ENCODE measurements around the gene FAXC. TPM values are rescaled to one million over a fixed set of nuclear protein-coding genes. Genes with fewer than 3 reads are reported as not detected.

The FAXC gene
- total RNA-seq, 1 donor from 2014 or later, result 68.9 TPM

DNA sequence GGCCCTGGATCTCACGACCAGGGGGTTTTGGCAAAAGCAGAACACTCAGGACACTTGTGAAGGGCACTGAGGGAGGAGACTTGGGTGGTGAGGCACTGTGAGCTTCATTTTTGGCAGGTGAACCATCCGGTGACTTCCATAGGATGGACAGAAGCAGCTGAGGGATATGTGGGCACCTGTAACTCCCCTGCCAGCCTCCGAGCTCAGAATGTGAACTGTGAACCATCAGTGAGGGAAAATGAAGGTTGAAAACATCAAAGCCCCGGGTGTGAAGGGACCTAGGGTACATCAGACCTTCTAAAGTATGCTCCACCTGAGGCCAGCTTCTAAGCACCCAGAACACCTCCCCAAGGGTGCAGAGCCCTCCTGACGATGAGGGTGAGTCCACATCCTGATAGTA is 53.2 kb downstream of the FAXC start:
- DNase-seq, result no peak
- TF ChIP-seq, protein P1, sequence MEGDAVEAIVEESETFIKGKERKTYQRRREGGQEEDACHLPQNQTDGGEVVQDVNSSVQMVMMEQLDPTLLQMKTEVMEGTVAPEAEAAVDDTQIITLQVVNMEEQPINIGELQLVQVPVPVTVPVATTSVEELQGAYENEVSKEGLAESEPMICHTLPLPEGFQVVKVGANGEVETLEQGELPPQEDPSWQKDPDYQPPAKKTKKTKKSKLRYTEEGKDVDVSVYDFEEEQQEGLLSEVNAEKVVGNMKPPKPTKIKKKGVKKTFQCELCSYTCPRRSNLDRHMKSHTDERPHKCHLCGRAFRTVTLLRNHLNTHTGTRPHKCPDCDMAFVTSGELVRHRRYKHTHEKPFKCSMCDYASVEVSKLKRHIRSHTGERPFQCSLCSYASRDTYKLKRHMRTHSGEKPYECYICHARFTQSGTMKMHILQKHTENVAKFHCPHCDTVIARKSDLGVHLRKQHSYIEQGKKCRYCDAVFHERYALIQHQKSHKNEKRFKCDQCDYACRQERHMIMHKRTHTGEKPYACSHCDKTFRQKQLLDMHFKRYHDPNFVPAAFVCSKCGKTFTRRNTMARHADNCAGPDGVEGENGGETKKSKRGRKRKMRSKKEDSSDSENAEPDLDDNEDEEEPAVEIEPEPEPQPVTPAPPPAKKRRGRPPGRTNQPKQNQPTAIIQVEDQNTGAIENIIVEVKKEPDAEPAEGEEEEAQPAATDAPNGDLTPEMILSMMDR (IDR thresholded peaks at IDR 0.05; ENCODE audit: partially characterized antibody, unreplicated experiment), result no peak
- H3K4me3 Mint-ChIP-seq (ENCODE audit: unreplicated experiment), result no peak overlapping the region
- no peaks in the 10 kb centered on the region for H3K9me3 Mint-ChIP-seq (ENCODE audit: unreplicated experiment)
- peaks cover 4% of the 10 kb centered on the region for H3K4me1 Mint-ChIP-seq (ENCODE audit: low read depth, unreplicated experiment)
- H3K27me3 Mint-ChIP-seq (ENCODE audit: unreplicated experiment), result peaks cover 1% of the 10 kb centered on the region
- no peak overlapping the region for H3K27ac Mint-ChIP-seq (ENCODE audit: unreplicated experiment)
- peaks cover 24% of the 10 kb centered on the region for H3K36me3 Mint-ChIP-seq (ENCODE audit: unreplicated experiment)

DNA sequence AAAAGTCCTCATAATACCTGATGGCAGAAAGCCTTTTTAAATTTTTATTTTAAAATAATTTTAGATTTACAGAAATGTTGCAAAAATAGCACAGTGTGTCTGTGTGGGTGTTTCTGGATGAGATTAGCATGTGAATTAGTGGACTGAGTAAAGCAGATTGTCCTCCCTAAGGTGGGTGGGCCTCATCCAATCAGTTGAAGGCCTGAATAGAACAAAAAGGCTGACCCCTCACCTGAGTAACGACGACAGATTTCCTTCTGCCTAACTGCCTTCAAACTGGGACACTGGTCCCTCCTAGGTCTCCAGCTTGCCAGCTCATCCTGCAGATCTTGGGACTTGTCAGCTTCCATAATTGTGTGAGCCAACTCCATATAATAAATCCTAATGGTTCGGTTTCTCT is 54.2 kb downstream of the FAXC start:
- Mint-ChIP-seq H3K27me3 (ENCODE audit: unreplicated experiment) (peaks cover 1% of the 10 kb centered on the region), H3K27ac (ENCODE audit: unreplicated experiment) (no peak overlapping the region), H3K4me3 (ENCODE audit: unreplicated experiment) (no peak overlapping the region), H3K4me1 (ENCODE audit: low read depth, unreplicated experiment) (peaks cover 4% of the 10 kb centered on the region), H3K9me3 (ENCODE audit: unreplicated experiment) (no peaks in the 10 kb centered on the region), H3K36me3 (ENCODE audit: unreplicated experiment) (peaks cover 21% of the 10 kb centered on the region)
- DNase-seq, result no peak
- TF ChIP-seq, protein P1 (IDR thresholded peaks at IDR 0.05; ENCODE audit: partially characterized antibody, unreplicated experiment), result no peak

DNA sequence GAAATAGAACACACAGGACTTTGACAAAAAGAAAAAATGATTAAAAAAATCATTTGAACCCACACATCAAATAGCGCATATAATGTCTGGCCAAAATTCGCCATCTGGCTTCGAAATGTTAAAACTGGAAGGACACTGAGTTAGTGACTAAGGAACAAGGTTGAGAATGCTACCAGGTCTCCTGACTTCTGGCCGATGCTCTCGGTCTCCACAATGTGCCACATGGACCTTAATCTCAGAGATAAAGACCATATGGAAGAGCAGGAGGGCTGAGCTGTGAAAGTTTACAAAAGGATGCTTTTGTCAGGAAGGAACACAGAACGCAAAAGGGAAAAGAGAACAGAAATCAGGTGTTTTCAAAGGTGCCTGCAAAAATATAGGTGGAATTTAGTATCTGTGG is 54.7 kb downstream of the FAXC start:
- Mint-ChIP-seq H3K27me3 (ENCODE audit: unreplicated experiment) (peaks cover 1% of the 10 kb centered on the region), H3K4me3 (ENCODE audit: unreplicated experiment) (no peak overlapping the region), H3K27ac (ENCODE audit: unreplicated experiment) (no peak overlapping the region), H3K4me1 (ENCODE audit: low read depth, unreplicated experiment) (peaks cover 4% of the 10 kb centered on the region), H3K9me3 (ENCODE audit: unreplicated experiment) (no peaks in the 10 kb centered on the region), H3K36me3 (ENCODE audit: unreplicated experiment) (peaks cover 17% of the 10 kb centered on the region)
- DNase-seq, result no peak
- TF ChIP-seq, protein P1 (IDR thresholded peaks at IDR 0.05; ENCODE audit: partially characterized antibody, unreplicated experiment), result no peak

DNA sequence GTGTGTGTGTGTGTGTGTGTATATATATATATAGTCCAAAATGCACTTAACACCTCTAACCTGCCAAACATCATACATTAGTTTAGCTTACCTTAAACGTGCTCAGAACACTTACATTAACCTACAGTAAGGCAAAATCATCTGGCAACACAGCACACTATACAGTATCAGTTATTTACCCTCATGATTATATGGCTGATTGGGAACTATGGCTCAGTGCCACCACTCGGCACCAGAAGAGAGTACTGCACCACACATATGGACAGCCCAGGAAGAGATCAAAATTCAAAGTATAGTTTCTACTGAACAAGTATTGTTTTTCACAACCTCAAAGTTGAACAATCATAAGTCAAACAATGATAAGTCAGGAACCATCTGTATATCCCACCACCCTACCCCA is 59.8 kb downstream of the FAXC start:
- peaks cover 1% of the 10 kb centered on the region for H3K27me3 Mint-ChIP-seq (ENCODE audit: unreplicated experiment)
- peaks cover 7% of the 10 kb centered on the region for H3K4me1 Mint-ChIP-seq (ENCODE audit: low read depth, unreplicated experiment)
- peaks cover 2% of the 10 kb centered on the region for H3K9me3 Mint-ChIP-seq (ENCODE audit: unreplicated experiment)
- H3K27ac Mint-ChIP-seq (ENCODE audit: unreplicated experiment), result no peak overlapping the region
- H3K4me3 Mint-ChIP-seq (ENCODE audit: unreplicated experiment), result no peak overlapping the region
- DNase-seq, result no peak
- peaks cover 10% of the 10 kb centered on the region for H3K36me3 Mint-ChIP-seq (ENCODE audit: unreplicated experiment)
- TF ChIP-seq, protein P1 (IDR thresholded peaks at IDR 0.05; ENCODE audit: partially characterized antibody, unreplicated experiment), result no peak

DNA sequence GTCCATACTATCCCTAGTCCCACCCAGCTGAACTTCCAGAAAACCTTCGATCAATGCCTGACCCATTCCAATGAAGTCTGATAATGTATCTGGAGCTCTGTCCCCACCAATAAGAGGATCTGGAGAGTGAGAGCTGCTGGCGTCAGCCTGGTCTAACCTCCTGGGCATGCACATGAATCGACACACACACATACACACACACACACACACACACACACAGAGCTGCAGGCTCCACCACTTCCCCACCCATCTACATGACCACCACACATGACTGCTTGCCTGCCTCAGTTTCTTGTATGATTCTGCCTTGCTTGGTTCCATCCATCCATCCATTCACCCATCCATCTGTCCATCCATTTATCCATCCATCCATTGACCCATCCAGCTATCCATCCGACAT is 60.8 kb downstream of the FAXC start:
- no peak overlapping the region for H3K27ac Mint-ChIP-seq (ENCODE audit: unreplicated experiment)
- peaks cover 5% of the 10 kb centered on the region for H3K36me3 Mint-ChIP-seq (ENCODE audit: unreplicated experiment)
- TF ChIP-seq, protein P1 (IDR thresholded peaks at IDR 0.05; ENCODE audit: partially characterized antibody, unreplicated experiment), result no peak
- peaks cover 1% of the 10 kb centered on the region for H3K27me3 Mint-ChIP-seq (ENCODE audit: unreplicated experiment)
- DNase-seq, result no peak
- peaks cover 6% of the 10 kb centered on the region for H3K4me1 Mint-ChIP-seq (ENCODE audit: low read depth, unreplicated experiment)
- no peak overlapping the region for H3K4me3 Mint-ChIP-seq (ENCODE audit: unreplicated experiment)
- peaks cover 2% of the 10 kb centered on the region for H3K9me3 Mint-ChIP-seq (ENCODE audit: unreplicated experiment)
